IPS DF 4.7 (cell line): ENCODE data around the gene TRIM72.
A peak's percentile ranks its signal among the peaks of the same experiment; 100 is the strongest.

Source experiments
- DNase-seq: peaks from one replicate; pipeline ENCODE4 v3.0.0-alpha.2; 2013; ENCODE audit warnings: low spot score; ENCODE audit errors: extremely low read depth

TRIM72 gene

GRCh38 chr16:31214708-31215286 lies 878 bp downstream of the TRIM72 start:
- DNase-seq, result no peak

- peak; percentile 76 for DNase-seq
Observed at GRCh38 chr16:31215287-31216162, 1.6 kb downstream of the TRIM72 start.

- no peak for DNase-seq
Observed at GRCh38 chr16:31216422-31217135, 2.7 kb downstream of the TRIM72 start, which contains the start of gene PYDC1. TSS of gene PYDC1 (minus strand) at chr16:31217135. CDS start at chr16:31217028, 107 bp downstream.

- DNase-seq, result no peak
Observed at GRCh38 chr16:31217136-31217530, 3.2 kb downstream of the TRIM72 start.

- no peak for DNase-seq
Observed at GRCh38 chr16:31219154-31219741, 5.3 kb downstream of the TRIM72 start.

GRCh38 chr16:31221357-31222160 lies 7.6 kb downstream of the TRIM72 start:
- DNase-seq, result no peak

- no peak for DNase-seq
Observed at GRCh38 chr16:31223044-31223443, 9.1 kb downstream of the TRIM72 start.

GRCh38 chr16:31224092-31224955 lies 10.4 kb downstream of the TRIM72 start:
- no peak for DNase-seq

- no peak for DNase-seq
Observed at GRCh38 chr16:31225193-31225592, 11.3 kb downstream of the TRIM72 start.

- no peak for DNase-seq
Observed at GRCh38 chr16:31228206-31228605, 14.3 kb downstream of the TRIM72 start.

GRCh38 chr16:31229501-31229900 lies 15.6 kb downstream of the TRIM72 start:
- DNase-seq, result no peak

- DNase-seq, result no peak
Observed at GRCh38 chr16:31238041-31238440, 24.1 kb downstream of the TRIM72 start.

GRCh38 chr16:31242206-31242605 lies 28.3 kb downstream of the TRIM72 start:
- no peak for DNase-seq

- no peak for DNase-seq
Observed at GRCh38 chr16:31243734-31244670, 30.1 kb downstream of the TRIM72 start.

GRCh38 chr16:31245598-31245997 lies 31.7 kb downstream of the TRIM72 start:
- peak; percentile 28 for DNase-seq

- no peak for DNase-seq
Observed at GRCh38 chr16:31246296-31246695, 32.4 kb downstream of the TRIM72 start.

- DNase-seq, result no peak
Observed at GRCh38 chr16:31248344-31248743, 34.4 kb downstream of the TRIM72 start.

GRCh38 chr16:31250782-31251384 lies 37.0 kb downstream of the TRIM72 start:
- DNase-seq, result no peak
